Panc1 (cell line): ENCODE results near the gene UQCRQ. TPM values are rescaled to one million over a fixed set of nuclear protein-coding genes. Genes with fewer than 3 reads are reported as not detected.

Experiments
- ATAC-seq: fragments of 200-7000 bp; cut with Tn5 transposase; 2 replicates; pipeline ENCODE4 v1.9.1; 2020; ENCODE audit warnings: mild to moderate bottlenecking, moderate library complexity
- BruUV-seq: library from RNA; stranded (reverse); fragments of 400-500 nt; replicated peaks from 2 replicates; lab custom pipeline; 2021; lab: Mats Ljungman, UMichigan
- CTCF ChIA-PET: fragments of 300-600 bp; sonication (Branson Sonifier 250); formaldehyde crosslinking; loops from one replicate; lab custom pipeline; 2022; ENCODE audit warnings: antibody characterized with exemption; lab: Charles Lee
- POLR2A ChIA-PET: fragments of 300-600 bp; sonication (Branson Sonifier 250); formaldehyde crosslinking; loops from one replicate; lab custom pipeline; 2022; ENCODE audit warnings: antibody characterized with exemption; lab: Charles Lee
- DNase-seq: peaks from one replicate; pipeline ENCODE4 v3.0.0-alpha.2; 2010; ENCODE audit warnings: low read depth, low spot score
- H3K27ac ChIP-seq: 2 replicates; pipeline ENCODE4 v1.5.1; 2011; ENCODE audit warnings: mild to moderate bottlenecking, low read length, inconsistent platforms
- H3K27me3 ChIP-seq: fragments of 200-500 bp; sonication (Bioruptor generic); 2 replicates; pipeline ENCODE4 v1.6.0; 2014; ENCODE audit warnings: low read length, inconsistent platforms; ENCODE audit not compliant: control insufficient read depth, insufficient read depth
- H3K36me3 ChIP-seq: fragments of 200-500 bp; sonication (Bioruptor generic); 2 replicates; pipeline ENCODE4 v1.5.1; 2014; ENCODE audit warnings: inconsistent platforms, mild to moderate bottlenecking, low read length, moderate library complexity; ENCODE audit not compliant: control insufficient read depth, insufficient read depth
- H3K4me1 ChIP-seq: 2 replicates; pipeline ENCODE4 v1.5.1; 2011; ENCODE audit warnings: inconsistent platforms, mild to moderate bottlenecking, low read length, moderate library complexity; ENCODE audit not compliant: control insufficient read depth, insufficient read depth
- H3K4me3 ChIP-seq, 2 experiments: 2 replicates each; pipeline ENCODE4 v1.5.1; 2011 to 2012; ENCODE audit warnings: low read depth in 2 of 2, low read length in 2 of 2, mild to moderate bottlenecking in 2 of 2, inconsistent platforms in 1 of 2, moderate library complexity in 1 of 2
- H3K9me3 ChIP-seq: fragments of 200-500 bp; sonication (Bioruptor generic); 2 replicates; pipeline ENCODE4 v1.5.1; 2014; ENCODE audit warnings: low read depth, mild to moderate bottlenecking, inconsistent platforms, low read length, moderate library complexity; ENCODE audit not compliant: control insufficient read depth, insufficient read depth
- CTCF ChIP-seq: fragments of 450-650 bp; IDR thresholded peaks from 2 replicates; pipeline ENCODE4 v1.5.1; 2017; ENCODE audit warnings: mild to moderate bottlenecking
- POLR2AphosphoS5 ChIP-seq: IDR thresholded peaks from 2 replicates; pipeline ENCODE4 v1.6.1; 2012; ENCODE audit warnings: mild to moderate bottlenecking, low read depth, low read length, moderate library complexity
- REST ChIP-seq, 2 experiments: IDR thresholded peaks; 2 replicates each; pipeline ENCODE4 v1.6.1; 2011 to 2012; ENCODE audit warnings: low read depth in 2 of 2, control low read depth in 1 of 2, low read length in 1 of 2, mild to moderate bottlenecking in 1 of 2, moderate library complexity in 1 of 2; ENCODE audit not compliant: insufficient read depth in 1 of 2
- SIN3A ChIP-seq: IDR thresholded peaks from 2 replicates; pipeline ENCODE4 v1.6.1; 2012; ENCODE audit warnings: low read depth, mild to moderate bottlenecking, low read length, moderate library complexity, borderline replicate concordance; ENCODE audit not compliant: insufficient read depth
- TCF7L2 ChIP-seq: IDR thresholded peaks from 2 replicates; pipeline ENCODE4 v1.6.1; 2011; ENCODE audit warnings: mild to moderate bottlenecking, low read depth, low read length, inconsistent platforms
- in situ Hi-C: cut with HindIII; loops from 2 replicates; pipeline ENCODE4 v1.10.0; 2016; ENCODE audit warnings: low sequenced_read_pairs, low pct_unique_long_range_greater_than_20kb
- intact Hi-C: fragments of 100-400 bp; cut with micrococcal nuclease; formaldehyde crosslinking; loops from one replicate; pipeline ENCODE4 v1.10.0; 2022; ENCODE audit not compliant: unreplicated experiment
- total RNA-seq: library from RNA; stranded (reverse); gene quantifications from one replicate; pipeline ENCODE4 v1.2.1, GENCODE V29; 2021; ENCODE audit not compliant: unreplicated experiment

The UQCRQ gene
- total RNA-seq, 1 experiment from 2014 or later = 475 TPM

- in situ Hi-C loops = no loop called here
- intact Hi-C loops = no loop called here
- TF ChIP-seq POLR2AphosphoS5 (no peak), CTCF (no peak), TCF7L2 (no peak), SIN3A (no peak), REST (IDR thresholded peaks at IDR 0.05; ENCODE audit: insufficient read depth in 1 of 2, low read depth in 2 of 2, low read length in 1 of 2) (no peak)
- BruUV-seq = no TSS peak
- no peaks in the 10 kb centered on the region for H3K4me1 ChIP-seq
- DNase-seq (no peak), ATAC-seq (no peak)
- H3K36me3 ChIP-seq = no peaks in the 10 kb centered on the region
- H3K27me3 ChIP-seq = no peaks in the 10 kb centered on the region
- no peak overlapping the region for H3K4me3 ChIP-seq
- H3K9me3 ChIP-seq = no peaks in the 10 kb centered on the region
- ChIA-PET POLR2A (no interaction called here), CTCF (interaction anchor here (0.6 kb wide), 1 partner anchor 29 kb away, joined by 9 read pairs; the partner anchor contains the start of gene SHROOM1)
- no peak overlapping the region for H3K27ac ChIP-seq
These were observed 6.5 kb upstream of the UQCRQ start for GRCh38 chr5:132859889-132860437.

GRCh38 chr5:132860742-132861141 lies 5.7 kb upstream of the UQCRQ start:
- no peak overlapping the region for H3K4me3 ChIP-seq
- H3K27ac ChIP-seq = no peak overlapping the region
- H3K4me1 ChIP-seq = peaks cover 4% of the 10 kb centered on the region; the same call in 1 of the 2 replicates
- intact Hi-C loops = no loop called here
- ChIA-PET CTCF (no interaction called here), POLR2A (interaction anchor here (0.8 kb wide), 1 partner anchor 15 kb away, joined by 5 read pairs; no protein-coding TSS in a partner anchor)
- H3K36me3 ChIP-seq = no peaks in the 10 kb centered on the region
- DNase-seq (no peak), ATAC-seq (no peak)
- H3K9me3 ChIP-seq = no peaks in the 10 kb centered on the region
- TF ChIP-seq POLR2AphosphoS5 (no peak), CTCF (no peak), TCF7L2 (no peak), REST (IDR thresholded peaks at IDR 0.05; ENCODE audit: insufficient read depth in 1 of 2, low read depth in 2 of 2, low read length in 1 of 2) (no peak), SIN3A (no peak)
- no peaks in the 10 kb centered on the region for H3K27me3 ChIP-seq
- in situ Hi-C loops = no loop called here
- no TSS peak for BruUV-seq
